Sigmoid colon (tissue), 7 donors: ENCODE results near the gene ZNF462. TPM values are rescaled to one million over a fixed set of nuclear protein-coding genes. Genes with fewer than 3 reads are reported as not detected.

Source experiments
- DNase-seq: peaks from one replicate; pipeline ENCODE4 v3.0.0-alpha.2; 2019
- H3K27ac ChIP-seq, 4 donors: fragments of 200-600 bp; sonication (generic); one replicate each; pipeline ENCODE4 v1.5.1; 2016 to 2019; ENCODE audit warnings: mild to moderate bottlenecking in 1 of 4
- H3K27me3 ChIP-seq, 3 donors: fragments of 200-600 bp; sonication (generic); one replicate each; pipeline ENCODE4 v1.5.1; 2019; ENCODE audit warnings: mild to moderate bottlenecking in 1 of 3
- H3K36me3 ChIP-seq, 4 donors: fragments of 200-600 bp; sonication (generic); one replicate each; pipeline ENCODE4 v1.5.1; 2016 to 2019
- H3K4me1 ChIP-seq, 4 donors: fragments of 200-600 bp; sonication (generic); one replicate each; pipeline ENCODE4 v1.5.1; 2017 to 2019
- H3K4me3 ChIP-seq, 4 donors: fragments of 200-600 bp; sonication (generic); one replicate each; pipeline ENCODE4 v1.5.1; 2017 to 2019; ENCODE audit warnings: mild to moderate bottlenecking in 2 of 4, moderate library complexity in 1 of 4
- H3K9me3 ChIP-seq, 4 donors: fragments of 200-600 bp in 3 of 4; sonication (generic) in 3 of 4; one replicate each; pipeline versions ENCODE4 v1.5.1 to v1.6.1; 2013 to 2019
- CTCF ChIP-seq, 4 experiments: fragments of 450-650 bp in 3 of 4; fragments of 200-600 bp in 1 of 4; IDR thresholded peaks; one replicate each; pipeline ENCODE4 v1.5.1; 2016 to 2019; ENCODE audit warnings: antibody characterized with exemption in 4 of 4, mild to moderate bottlenecking in 3 of 4, moderate library complexity in 2 of 4
- EP300 ChIP-seq, 4 donors: sonication (generic); formaldehyde crosslinking; IDR thresholded peaks; one replicate each; pipeline ENCODE4 v1.6.1; 2017; ENCODE audit warnings: antibody characterized with exemption in 4 of 4
- POLR2A ChIP-seq, 2 donors: fragments of 450-650 bp; IDR thresholded peaks; one replicate each; pipeline ENCODE4 v1.6.1; 2016; ENCODE audit warnings: antibody characterized with exemption in 2 of 2, mild to moderate bottlenecking in 2 of 2, moderate library complexity in 2 of 2
- POLR2AphosphoS5 ChIP-seq, 4 donors: sonication (generic); formaldehyde crosslinking; IDR thresholded peaks; one replicate each; pipeline ENCODE4 v1.6.1; 2017; ENCODE audit warnings: antibody characterized with exemption in 4 of 4
- whole genome bisulfite sequencing, 2 donors: extraction: QIAGEN DNeasy Blood & Tissue Kit; methylation state at CpG; one replicate each; pipeline ENCODE4 v1.1.7; 2013; 5-methylcytosine and 5-hydroxymethylcytosine counted together
- intact Hi-C: fragments of 100-400 bp; cut with DNase I; formaldehyde crosslinking; loops from one replicate; pipeline ENCODE4 v1.15.1; 2023
- polyA plus RNA-seq, 3 donors: library from polyadenylated mRNA; stranded (reverse); fragments of 200-250 nt; gene quantifications; one replicate each; pipeline ENCODE4 v1.2.3, GENCODE V29; 2013
- total RNA-seq, 4 donors: library from RNA; depleted of rRNA; stranded (reverse); fragments of >200 nt; gene quantifications; one replicate each; pipeline ENCODE4 v1.1.0, GENCODE V29; 2016
- donor health status: healthy with polysubstance abuse.
- donor health status: Bipolar disorder and iron deficiency.
- donor health status: healthy.

Gene ZNF462
- total and polyA plus RNA-seq, 7 donors = 0.60 to 33.8 (median 21.7) TPM

- no peak for TF ChIP-seq EP300 (IDR thresholded peaks at IDR 0.05)
- TF ChIP-seq POLR2AphosphoS5 (IDR thresholded peaks at IDR 0.05) = no peak
- TF ChIP-seq POLR2A (IDR thresholded peaks at IDR 0.05) = no peak
- TF ChIP-seq CTCF (IDR thresholded peaks at IDR 0.05) = no peak
- Histone ChIP-seq H3K4me1 (peaks cover 0 to 46% (median 36%) of the 10 kb centered on the region in 4 donors), H3K9me3 (no peaks in the 10 kb centered on the region), H3K27me3 (no peaks in the 10 kb centered on the region), H3K4me3 (peak overlapping the region; percentile 69 to 74 (median 72)), H3K36me3 (no peaks in the 10 kb centered on the region), H3K27ac (peak overlapping the region; percentile 85 to 91 (median 88))
- DNase-seq = peak; percentile 70
- 11 to 19% methylated on average over 11 of the region's 11 CpGs for WGBS, 2 donors
- intact Hi-C loops = loop anchor here (5.0 to 10.0 kb wide), 8 partner anchors 58 to 962 kb away; no protein-coding TSS in a partner anchor
Measured at GRCh38 chr9:106864373-106865143, 1.6 kb downstream of the ZNF462 start.

- peaks cover 0 to 63% (median 53%) of the 10 kb centered on the region in 4 donors for H3K4me1 ChIP-seq
- WGBS, 2 donors = 86 to 89% methylated on average over 1 of the region's 1 CpG
- H3K36me3 ChIP-seq = no peaks in the 10 kb centered on the region
- no peak for TF ChIP-seq POLR2AphosphoS5 (IDR thresholded peaks at IDR 0.05)
- TF ChIP-seq EP300 (IDR thresholded peaks at IDR 0.05) = no peak
- TF ChIP-seq CTCF (IDR thresholded peaks at IDR 0.05) = no peak
- TF ChIP-seq POLR2A (IDR thresholded peaks at IDR 0.05) = no peak
- intact Hi-C loops = loop anchor here (10.0 kb wide), 4 partner anchors 89 to 581 kb away; no protein-coding TSS in a partner anchor
- peak overlapping the region in 2 of 4 donors; percentile 1 to 91 for H3K27ac ChIP-seq
- no peaks in the 10 kb centered on the region for H3K27me3 ChIP-seq
- no peaks in the 10 kb centered on the region for H3K9me3 ChIP-seq
- no peak overlapping the region for H3K4me3 ChIP-seq
- no peak for DNase-seq
Measured at GRCh38 chr9:106866243-106866642, 3.3 kb downstream of the ZNF462 start.

GRCh38 chr9:106867286-106867685, 4.3 kb downstream of the ZNF462 start:
- no peak for DNase-seq
- no peaks in the 10 kb centered on the region for H3K9me3 ChIP-seq
- TF ChIP-seq POLR2AphosphoS5 (IDR thresholded peaks at IDR 0.05) (no peak), CTCF (IDR thresholded peaks at IDR 0.05) (no peak), POLR2A (IDR thresholded peaks at IDR 0.05) (no peak), EP300 (IDR thresholded peaks at IDR 0.05) (no peak)
- WGBS, 2 donors = 91 to 92% methylated on average over 4 of the region's 4 CpGs
- H3K4me1 ChIP-seq = peaks cover 0 to 74% (median 59%) of the 10 kb centered on the region in 4 donors
- no peaks in the 10 kb centered on the region for H3K36me3 ChIP-seq
- intact Hi-C loops = loop anchor here (10.0 kb wide), 4 partner anchors 88 to 582 kb away; no protein-coding TSS in a partner anchor
- H3K4me3 ChIP-seq = no peak overlapping the region
- H3K27me3 ChIP-seq = no peaks in the 10 kb centered on the region
- peak overlapping the region; percentile 67 to 78 (median 76) for H3K27ac ChIP-seq

GRCh38 chr9:106868087-106868486, 5.1 kb downstream of the ZNF462 start:
- no peaks in the 10 kb centered on the region for H3K27me3 ChIP-seq
- H3K4me1 ChIP-seq = peaks cover 0 to 82% (median 61%) of the 10 kb centered on the region in 4 donors
- intact Hi-C loops = loop anchor here (10.0 kb wide), 4 partner anchors 87 to 583 kb away; no protein-coding TSS in a partner anchor
- no peaks in the 10 kb centered on the region for H3K9me3 ChIP-seq
- WGBS, 2 donors = 84 to 89% methylated on average over 1 of the region's 1 CpG
- H3K36me3 ChIP-seq = no peaks in the 10 kb centered on the region
- DNase-seq = no peak
- peak overlapping the region; percentile 67 to 78 (median 76) for H3K27ac ChIP-seq
- TF ChIP-seq POLR2AphosphoS5 (IDR thresholded peaks at IDR 0.05) (no peak), EP300 (IDR thresholded peaks at IDR 0.05) (no peak), POLR2A (IDR thresholded peaks at IDR 0.05) (no peak), CTCF (IDR thresholded peaks at IDR 0.05) (no peak)
- no peak overlapping the region for H3K4me3 ChIP-seq
